Heart left ventricle (tissue), 13 donors: ENCODE results near the gene IFT122.

Source experiments
- POLR2A ChIP-seq, 2 donors: fragments of 450-650 bp; IDR thresholded peaks; one replicate each; pipeline ENCODE4 v1.6.1; 2017; ENCODE audit warnings: antibody characterized with exemption in 2 of 2, mild to moderate bottlenecking in 2 of 2, moderate library complexity in 2 of 2
- TF ChIP-seq, protein P1 (sequence below), 12 donors: fragments of 200-600 bp; sonication (generic) in 4 of 12; IDR thresholded peaks; one replicate each; pipeline versions ENCODE4 v1.5.0 to v1.8.0; 2018 to 2022; ENCODE audit warnings: antibody characterized with exemption in 12 of 12, mild to moderate bottlenecking in 5 of 12
- donor health status: ischemic (EF 13 %, LVEDD 7.1; RV severe dilation, severe dysfunction).
- donor health status: DM: no; HTN: yes; CAD: no.
- donor health status: DM: no; HTN: no; CAD: no.
- donor health status: ischemic (EF 25% LVEDD 6.9; RV normal size, moderate dysfunction).
- donor health status: ischemic (EF 25% LVEDD 5.7; RV mildly dilated, moderate dysfunction).
- donor health status: ischemic (EF 35%, LVEDD 5.7; RV mildly dilated, moderate dysfunction).
- donor health status: nonischemic (EF 11% LVEDD 7.7; RV severe dilation, severe dysfunction).
- donor health status: DM: yes; HTN: yes; CAD: no.
- donor health status: PGD.
- donor health status: ischemic (EF 29% LVEDD 5.4; RV normal size, mild dysfunction).
- donor health status: nonischemic (EF 23%, LVEDD 6.1; RV moderate dilation, normal function).

- TF ChIP-seq, protein P1, sequence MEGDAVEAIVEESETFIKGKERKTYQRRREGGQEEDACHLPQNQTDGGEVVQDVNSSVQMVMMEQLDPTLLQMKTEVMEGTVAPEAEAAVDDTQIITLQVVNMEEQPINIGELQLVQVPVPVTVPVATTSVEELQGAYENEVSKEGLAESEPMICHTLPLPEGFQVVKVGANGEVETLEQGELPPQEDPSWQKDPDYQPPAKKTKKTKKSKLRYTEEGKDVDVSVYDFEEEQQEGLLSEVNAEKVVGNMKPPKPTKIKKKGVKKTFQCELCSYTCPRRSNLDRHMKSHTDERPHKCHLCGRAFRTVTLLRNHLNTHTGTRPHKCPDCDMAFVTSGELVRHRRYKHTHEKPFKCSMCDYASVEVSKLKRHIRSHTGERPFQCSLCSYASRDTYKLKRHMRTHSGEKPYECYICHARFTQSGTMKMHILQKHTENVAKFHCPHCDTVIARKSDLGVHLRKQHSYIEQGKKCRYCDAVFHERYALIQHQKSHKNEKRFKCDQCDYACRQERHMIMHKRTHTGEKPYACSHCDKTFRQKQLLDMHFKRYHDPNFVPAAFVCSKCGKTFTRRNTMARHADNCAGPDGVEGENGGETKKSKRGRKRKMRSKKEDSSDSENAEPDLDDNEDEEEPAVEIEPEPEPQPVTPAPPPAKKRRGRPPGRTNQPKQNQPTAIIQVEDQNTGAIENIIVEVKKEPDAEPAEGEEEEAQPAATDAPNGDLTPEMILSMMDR (IDR thresholded peaks at IDR 0.05) = no peak
- TF ChIP-seq POLR2A (IDR thresholded peaks at IDR 0.05) = no peak
These were observed 53.2 kb downstream of the IFT122 start for GRCh38 chr3:129493206-129493605.
